Karpas-422 (cell line): ENCODE measurements around the gene OR10J5. TPM values are rescaled to one million over a fixed set of nuclear protein-coding genes. Genes with fewer than 3 reads are reported as not detected.
A peak's percentile ranks its signal among the peaks of the same experiment; 100 is the strongest.

Experiments used
- DNase-seq: peaks from one replicate; pipeline ENCODE4 v3.0.0-alpha.2; 2015
- H2AFZ ChIP-seq: fragments of 200-600 bp; sonication (generic); 2 replicates; pipeline ENCODE4 v1.6.1; 2014; ENCODE audit warnings: antibody characterized with exemption, low read length, mixed read lengths
- H3K27ac ChIP-seq: fragments of 200-600 bp; sonication (generic); 2 replicates; pipeline ENCODE4 v1.5.1; 2014; ENCODE audit warnings: mild to moderate bottlenecking, low read length, moderate library complexity
- H3K27me3 ChIP-seq: fragments of 200-600 bp; sonication (generic); 2 replicates; pipeline ENCODE4 v1.6.1; 2014; ENCODE audit warnings: low read length, mixed read lengths
- H3K36me3 ChIP-seq: fragments of 200-600 bp; sonication (generic); 2 replicates; pipeline ENCODE4 v1.6.1; 2014; ENCODE audit warnings: low read length, mixed read lengths; ENCODE audit not compliant: insufficient read depth
- H3K4me1 ChIP-seq: fragments of 200-600 bp; sonication (generic); 2 replicates; pipeline ENCODE4 v1.6.1; 2014; ENCODE audit warnings: mild to moderate bottlenecking, low read length, mixed read lengths
- H3K4me2 ChIP-seq: fragments of 200-600 bp; sonication (generic); 2 replicates; pipeline ENCODE4 v1.6.1; 2014; ENCODE audit warnings: low read length, low read depth, mild to moderate bottlenecking; ENCODE audit not compliant: poor library complexity, severe bottlenecking
- H3K4me3 ChIP-seq: fragments of 200-600 bp; sonication (generic); 2 replicates; pipeline ENCODE4 v1.5.1; 2014; ENCODE audit warnings: mild to moderate bottlenecking, antibody characterized with exemption, low read length, mixed read lengths
- H3K79me2 ChIP-seq: fragments of 200-600 bp; sonication (generic); 2 replicates; pipeline ENCODE4 v1.6.1; 2014; ENCODE audit warnings: mild to moderate bottlenecking, low read length, mixed read lengths
- H3K9ac ChIP-seq: fragments of 200-600 bp; sonication (generic); 2 replicates; pipeline ENCODE4 v1.6.0; 2014; ENCODE audit warnings: low read length
- H3K9me2 ChIP-seq: fragments of 200-600 bp; sonication (generic), shearing (Covaris generic); replicated peaks from 2 replicates; pipeline ENCODE4 v1.6.0; 2014; ENCODE audit warnings: mild to moderate bottlenecking, low read length, moderate library complexity; ENCODE audit not compliant: insufficient read depth
- H3K9me3 ChIP-seq: fragments of 300-700, 200-600 bp; sonication (generic); 2 replicates; pipeline ENCODE4 v1.6.1; 2014; ENCODE audit warnings: low read length, mixed read lengths
- H4K20me1 ChIP-seq: fragments of 200-600 bp; sonication (generic); 2 replicates; pipeline ENCODE4 v1.6.1; 2014; ENCODE audit warnings: mild to moderate bottlenecking, antibody characterized with exemption, low read length, low read depth; ENCODE audit not compliant: insufficient read depth
- total RNA-seq: library from RNA; depleted of rRNA; stranded (reverse); fragments of >200 nt; shearing (Covaris generic); gene quantifications from 2 replicates; pipeline ENCODE4 v1.2.3, GENCODE V29; 2014; ENCODE audit warnings: low replicate concordance; rRNA removed

The OR10J5 gene, protein sequence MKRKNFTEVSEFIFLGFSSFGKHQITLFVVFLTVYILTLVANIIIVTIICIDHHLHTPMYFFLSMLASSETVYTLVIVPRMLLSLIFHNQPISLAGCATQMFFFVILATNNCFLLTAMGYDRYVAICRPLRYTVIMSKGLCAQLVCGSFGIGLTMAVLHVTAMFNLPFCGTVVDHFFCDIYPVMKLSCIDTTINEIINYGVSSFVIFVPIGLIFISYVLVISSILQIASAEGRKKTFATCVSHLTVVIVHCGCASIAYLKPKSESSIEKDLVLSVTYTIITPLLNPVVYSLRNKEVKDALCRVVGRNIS
- not detected in 2 replicates for total RNA-seq

DNA sequence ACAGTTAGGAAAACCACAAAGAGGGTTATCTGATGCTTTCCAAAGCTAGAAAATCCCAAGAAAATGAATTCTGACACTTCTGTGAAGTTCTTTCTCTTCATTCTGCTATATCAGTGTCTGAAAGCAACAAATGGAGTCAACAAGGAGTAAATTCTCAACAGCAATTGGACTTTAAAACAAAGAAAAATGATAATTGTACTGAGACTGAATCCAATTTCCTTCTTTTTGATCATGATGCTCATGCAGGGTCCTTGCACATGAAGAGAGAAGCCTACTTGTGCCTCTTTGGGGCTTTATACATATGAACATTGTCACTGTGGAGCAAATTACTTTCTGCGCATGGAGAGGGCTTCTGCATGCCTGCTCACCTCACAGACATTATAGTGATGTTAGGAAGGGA lies at the start of gene OR10J5:
Gene OR10J5, minus strand, starts transcription at position 101 of the 400 bp plus-strand sequence. Its CDS starts 0 bp downstream, at position 101.
- Histone ChIP-seq H3K4me1 (no peaks in the 10 kb centered on the region), H3K9ac (no peak within 1 kb of the TSS), H3K79me2 (no peaks in the 10 kb centered on the region), H3K36me3 (no peaks in the 10 kb centered on the region), H3K4me2 (no peak within 1 kb of the TSS), H4K20me1 (no peaks in the 10 kb centered on the region), H2AFZ (no peak within 1 kb of the TSS), H3K9me3 (no peaks in the 10 kb centered on the region), H3K4me3 (no peak within 1 kb of the TSS), H3K27me3 (no peaks in the 10 kb centered on the region), H3K9me2 (no peaks in the 10 kb centered on the region), H3K27ac (no peak within 1 kb of the TSS)
- DNase-seq = no peak

DNA sequence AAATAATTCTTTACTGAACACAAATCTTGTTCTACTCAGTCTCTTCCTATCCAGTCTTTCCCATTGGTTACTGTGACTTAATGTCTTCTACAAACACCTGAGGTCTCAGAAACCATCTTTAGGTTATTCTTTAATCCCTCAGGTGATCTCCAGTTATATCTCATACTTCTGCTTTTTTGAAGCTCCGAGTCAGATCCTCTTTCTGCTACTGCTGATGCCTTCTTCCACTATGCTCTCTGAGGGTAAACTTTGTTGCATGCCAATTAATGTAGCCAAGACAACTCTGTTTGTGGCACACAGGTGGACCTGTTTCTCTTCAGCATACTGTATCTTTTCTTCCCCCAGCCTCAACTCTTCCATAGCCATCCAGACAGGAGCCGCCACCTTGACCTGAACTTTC lies 48.7 kb upstream of the OR10J5 start:
- Histone ChIP-seq H3K36me3 (no peaks in the 10 kb centered on the region), H3K79me2 (no peaks in the 10 kb centered on the region), H3K9me3 (no peaks in the 10 kb centered on the region), H4K20me1 (no peaks in the 10 kb centered on the region), H3K27me3 (no peaks in the 10 kb centered on the region), H3K27ac (no peak overlapping the region), H3K9ac (no peak overlapping the region), H3K4me2 (no peak overlapping the region), H2AFZ (no peak overlapping the region), H3K9me2 (no peaks in the 10 kb centered on the region), H3K4me3 (no peak overlapping the region), H3K4me1 (no peaks in the 10 kb centered on the region)
- peak; percentile 44 for DNase-seq

- Histone ChIP-seq H3K9ac (no peak overlapping the region), H3K9me3 (no peaks in the 10 kb centered on the region), H3K79me2 (no peaks in the 10 kb centered on the region), H3K27me3 (0 out of 2 replicates have a peak, but pooled peaks cover 3% of the 10 kb centered on the region), H2AFZ (no peak overlapping the region), H3K27ac (no peak overlapping the region), H3K9me2 (no peaks in the 10 kb centered on the region), H3K4me2 (no peak overlapping the region), H3K4me3 (no peak overlapping the region), H4K20me1 (no peaks in the 10 kb centered on the region), H3K36me3 (no peaks in the 10 kb centered on the region), H3K4me1 (no peaks in the 10 kb centered on the region)
- no peak for DNase-seq
Observed at GRCh38 chr1:159581422-159581821, 45.6 kb upstream of the OR10J5 start.

DNA sequence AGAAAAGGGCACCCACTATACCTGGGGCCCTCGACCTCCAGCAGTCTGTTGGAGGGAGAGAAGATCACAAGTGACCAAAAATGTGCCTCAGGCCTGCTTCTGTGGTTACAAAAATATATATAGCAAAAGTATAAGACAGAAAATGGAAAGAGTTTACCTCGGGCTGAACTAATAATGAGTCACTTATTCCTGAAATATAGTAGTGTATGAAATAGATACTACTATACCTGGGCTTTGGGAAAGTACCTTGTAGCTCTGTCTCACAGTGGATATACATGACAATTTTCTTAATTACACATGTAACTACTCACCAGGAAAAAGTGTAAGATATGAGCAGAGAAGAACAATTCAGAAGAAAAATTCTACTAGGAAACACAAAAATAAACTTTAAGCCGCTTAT lies 44.5 kb upstream of the OR10J5 start:
- H3K4me1 ChIP-seq = no peaks in the 10 kb centered on the region

GRCh38 chr1:159577446-159577845 lies 41.6 kb upstream of the OR10J5 start:
- Histone ChIP-seq H3K9me2 (no peaks in the 10 kb centered on the region), H3K4me3 (no peak overlapping the region), H3K27me3 (0 out of 2 replicates have a peak, but pooled peaks cover 3% of the 10 kb centered on the region), H3K9me3 (no peaks in the 10 kb centered on the region), H3K9ac (no peak overlapping the region), H3K27ac (no peak overlapping the region), H2AFZ (no peak overlapping the region), H3K4me1 (no peaks in the 10 kb centered on the region), H3K36me3 (no peaks in the 10 kb centered on the region), H4K20me1 (no peaks in the 10 kb centered on the region), H3K4me2 (no peak overlapping the region), H3K79me2 (no peaks in the 10 kb centered on the region)
- no peak for DNase-seq

More for the DNA sequence above, 44.5 kb upstream of the OR10J5 start:
- H3K36me3 ChIP-seq = no peaks in the 10 kb centered on the region
- H4K20me1 ChIP-seq = no peaks in the 10 kb centered on the region
- no peaks in the 10 kb centered on the region for H3K9me3 ChIP-seq
- no peak overlapping the region for H2AFZ ChIP-seq
- H3K27ac ChIP-seq = no peak overlapping the region
- H3K27me3 ChIP-seq = 0 out of 2 replicates have a peak, but pooled peaks cover 3% of the 10 kb centered on the region
- no peaks in the 10 kb centered on the region for H3K9me2 ChIP-seq
- H3K4me3 ChIP-seq = no peak overlapping the region
- no peak overlapping the region for H3K9ac ChIP-seq
- DNase-seq = no peak
- H3K4me2 ChIP-seq = no peak overlapping the region
- H3K79me2 ChIP-seq = no peaks in the 10 kb centered on the region

GRCh38 chr1:159562680-159563079 lies 26.9 kb upstream of the OR10J5 start:
- Histone ChIP-seq H3K27ac (no peak overlapping the region), H3K4me1 (no peaks in the 10 kb centered on the region), H2AFZ (no peak overlapping the region), H4K20me1 (no peaks in the 10 kb centered on the region), H3K4me2 (no peak overlapping the region), H3K27me3 (no peaks in the 10 kb centered on the region), H3K9me2 (no peaks in the 10 kb centered on the region), H3K79me2 (no peaks in the 10 kb centered on the region), H3K9me3 (no peaks in the 10 kb centered on the region), H3K36me3 (no peaks in the 10 kb centered on the region), H3K4me3 (no peak overlapping the region), H3K9ac (no peak overlapping the region)
- DNase-seq = no peak

DNA sequence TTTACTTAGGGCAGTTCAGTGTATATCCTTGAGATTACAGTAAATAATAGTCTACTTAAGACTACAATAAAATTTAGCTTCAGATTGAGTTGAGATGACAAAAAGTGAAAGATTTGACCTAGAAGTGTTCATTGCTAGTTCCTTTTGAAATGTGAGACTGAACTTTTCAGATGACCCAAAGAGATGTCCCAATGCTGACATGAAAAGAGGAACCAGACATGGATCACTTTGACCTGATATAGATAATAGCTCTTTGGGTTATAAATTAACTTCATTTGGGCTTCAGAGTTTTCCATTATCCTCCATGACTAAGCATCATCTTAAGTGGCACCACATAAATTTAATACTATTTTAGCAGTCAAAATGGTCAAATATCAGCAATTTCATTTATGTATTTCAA lies 25.7 kb upstream of the OR10J5 start:
- DNase-seq = no peak
- no peak overlapping the region for H3K27ac ChIP-seq
- H3K9me3 ChIP-seq = no peaks in the 10 kb centered on the region
- no peak overlapping the region for H3K9ac ChIP-seq
- H4K20me1 ChIP-seq = no peaks in the 10 kb centered on the region
- H3K79me2 ChIP-seq = no peaks in the 10 kb centered on the region
- no peak overlapping the region for H3K4me3 ChIP-seq
- H3K36me3 ChIP-seq = no peaks in the 10 kb centered on the region
- H3K4me1 ChIP-seq = no peaks in the 10 kb centered on the region
- no peaks in the 10 kb centered on the region for H3K9me2 ChIP-seq
- no peaks in the 10 kb centered on the region for H3K27me3 ChIP-seq
- no peak overlapping the region for H2AFZ ChIP-seq
- no peak overlapping the region for H3K4me2 ChIP-seq

- Histone ChIP-seq H3K4me3 (no peak overlapping the region), H3K9ac (no peak overlapping the region), H3K4me2 (no peak overlapping the region), H3K36me3 (no peaks in the 10 kb centered on the region), H2AFZ (no peak overlapping the region), H3K9me3 (no peaks in the 10 kb centered on the region), H4K20me1 (no peaks in the 10 kb centered on the region), H3K27me3 (no peaks in the 10 kb centered on the region), H3K27ac (no peak overlapping the region), H3K9me2 (no peaks in the 10 kb centered on the region), H3K79me2 (no peaks in the 10 kb centered on the region), H3K4me1 (no peaks in the 10 kb centered on the region)
- no peak for DNase-seq
Observed at GRCh38 chr1:159560599-159560998, 24.8 kb upstream of the OR10J5 start.
